Stimulated activated CD8-positive, alpha-beta memory T cell treated with anti-CD3 and anti-CD28 coated beads, Interleukin-7, amount 100 ng/mL, for 48 hours (primary cell): ENCODE data around the gene ATF7.
"Not testable (repeated sequence)": the region's sequence is repeated elsewhere in the genome, so short reads cannot be mapped to it uniquely, and the experiment has no call there.

Source experiments
- DNase-seq, 2 donors: peaks; one replicate each; pipeline ENCODE4 v3.0.0-alpha.2; 2020; ENCODE audit warnings: low read depth in 1 of 2; ENCODE audit errors: extremely low read depth in 1 of 2

Gene ATF7

DNA sequence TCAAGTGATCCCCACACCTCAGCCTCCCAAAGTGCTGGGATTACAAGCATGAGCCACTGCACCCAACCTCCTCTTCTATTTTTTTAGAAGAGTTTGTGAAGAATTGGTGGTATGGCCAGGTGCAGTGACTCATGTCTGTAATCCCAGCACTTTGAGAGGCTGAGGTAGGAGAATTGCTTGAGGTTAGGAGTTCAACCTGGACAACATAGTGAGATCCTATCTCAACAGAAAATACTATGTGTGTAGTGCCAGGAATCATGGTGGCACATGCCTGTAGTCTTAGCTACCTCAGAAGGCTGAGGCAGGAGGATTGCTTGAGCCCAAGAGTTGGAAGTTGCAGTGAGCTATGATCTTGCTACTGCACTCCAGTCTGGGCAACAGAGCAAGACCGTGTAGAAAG is 5.5 kb upstream of the ATF7 start:
- DNase-seq, result no peak

GRCh38 chr12:53627919-53628318 is 1.7 kb upstream of the ATF7 start:
- DNase-seq, result no peak

GRCh38 chr12:53626702-53627169 is 554 bp upstream of the ATF7 start:
- DNase-seq, result no peak

GRCh38 chr12:53625373-53625945 is 723 bp downstream of the ATF7 start:
- no peak for DNase-seq

GRCh38 chr12:53624956-53625355 is 1.2 kb downstream of the ATF7 start:
- no peak for DNase-seq

GRCh38 chr12:53624458-53624857 is 1.7 kb downstream of the ATF7 start:
- no peak for DNase-seq

DNA sequence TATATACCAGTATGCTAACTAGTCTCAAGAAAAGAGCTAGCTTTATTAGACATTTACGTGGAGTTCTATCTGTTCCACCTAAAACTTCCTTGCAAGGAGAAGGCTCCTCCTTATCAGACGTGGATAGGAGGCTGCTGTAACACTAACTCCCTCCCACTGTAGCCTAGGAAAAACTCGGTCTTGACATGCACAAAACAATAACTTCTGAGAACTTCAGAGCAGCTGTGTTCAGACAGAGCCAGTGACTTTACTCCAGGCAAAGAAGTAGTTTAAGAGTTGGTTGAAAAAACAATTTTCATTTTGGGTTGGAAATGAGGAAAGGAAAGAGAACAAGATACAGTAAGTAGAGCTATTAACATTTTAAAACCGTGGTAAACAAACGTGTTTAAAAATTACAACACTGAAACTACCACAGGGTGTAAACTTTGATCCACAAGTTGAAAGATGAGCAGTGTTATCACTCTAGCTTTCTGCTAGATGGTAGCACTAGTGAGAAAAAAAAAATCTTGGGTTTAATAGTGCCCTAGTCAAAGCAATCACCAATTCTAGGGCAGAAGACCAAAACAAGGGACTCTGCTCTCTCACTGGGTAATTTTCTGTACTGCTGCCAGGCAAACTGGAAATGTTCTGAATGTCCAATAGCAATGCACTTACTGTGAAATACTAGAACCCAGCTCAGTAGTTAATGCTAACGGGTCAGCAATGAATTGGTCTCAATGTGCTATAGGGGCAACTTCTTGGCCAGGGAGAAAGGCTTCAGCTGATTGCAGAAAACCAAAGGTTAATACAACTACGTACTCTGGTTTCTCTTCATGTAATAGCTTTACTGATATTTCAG is 2.4 kb downstream of the ATF7 start:
- DNase-seq, result no peak

- no peak for DNase-seq
Observed at GRCh38 chr12:53622724-53623123, 3.5 kb downstream of the ATF7 start.

DNA sequence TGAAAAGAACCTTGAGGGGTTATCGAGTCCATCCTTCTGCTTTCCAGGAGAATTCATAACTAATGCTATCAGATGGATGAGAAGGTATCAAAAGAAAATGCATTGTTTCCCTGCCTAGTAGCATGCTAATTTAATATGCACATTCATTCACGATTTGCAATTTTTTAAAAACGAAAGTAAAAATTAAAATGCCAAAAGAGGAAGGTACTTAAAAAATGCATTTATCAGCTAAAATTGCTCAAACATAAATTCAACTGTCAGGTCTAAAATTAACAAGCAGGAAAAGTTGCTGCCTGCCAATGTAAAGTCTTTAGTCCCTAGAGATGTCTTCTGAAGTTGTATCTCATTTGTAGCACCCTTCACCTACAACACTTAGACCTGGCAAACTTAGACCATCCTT is 7.9 kb downstream of the ATF7 start:
- no peak for DNase-seq

DNA sequence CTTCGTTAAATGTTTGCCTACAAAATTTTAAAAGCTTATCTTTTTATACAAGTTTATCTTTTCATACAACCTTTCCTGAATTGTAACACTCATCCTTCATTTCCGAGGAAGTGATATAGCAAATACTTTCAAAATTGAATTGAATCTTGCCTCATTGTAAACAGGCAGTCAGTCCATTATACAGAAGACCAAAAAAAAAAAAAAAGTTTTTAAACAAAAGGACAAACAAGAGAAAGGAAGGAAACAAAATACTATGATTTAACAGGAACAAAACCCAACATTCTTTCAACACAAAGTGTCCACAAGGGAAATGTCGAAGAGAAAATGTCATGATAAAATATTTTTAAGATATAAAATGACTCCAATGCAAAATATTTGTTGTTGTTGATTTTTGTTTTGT is 8.5 kb downstream of the ATF7 start:
- DNase-seq, result no peak

GRCh38 chr12:53616950-53617349 is 9.2 kb downstream of the ATF7 start:
- DNase-seq, result no peak

DNA sequence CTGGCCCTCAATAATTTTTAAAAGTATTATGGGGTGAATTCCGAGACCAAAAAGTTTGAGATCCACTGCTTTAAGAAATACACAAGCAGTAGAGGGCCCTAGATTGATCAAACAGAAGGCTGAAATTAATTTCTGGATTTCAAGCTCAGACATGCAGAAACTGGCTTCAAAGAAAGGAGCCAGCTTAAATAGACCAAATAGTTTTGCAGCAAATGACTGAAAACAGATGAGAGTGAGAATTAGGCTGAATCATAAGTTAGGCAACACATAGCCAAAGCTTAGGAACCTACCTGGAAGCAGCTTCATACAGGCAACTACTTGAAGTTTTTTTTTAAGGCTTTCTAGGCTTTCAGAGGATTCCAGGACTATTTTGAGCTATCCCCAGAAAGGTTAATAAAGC is 12.4 kb downstream of the ATF7 start:
- no peak for DNase-seq

GRCh38 chr12:53612978-53613377 is 13.2 kb downstream of the ATF7 start:
- DNase-seq, result no peak

- no peak for DNase-seq
Observed at GRCh38 chr12:53611304-53611703, 14.9 kb downstream of the ATF7 start.

DNA sequence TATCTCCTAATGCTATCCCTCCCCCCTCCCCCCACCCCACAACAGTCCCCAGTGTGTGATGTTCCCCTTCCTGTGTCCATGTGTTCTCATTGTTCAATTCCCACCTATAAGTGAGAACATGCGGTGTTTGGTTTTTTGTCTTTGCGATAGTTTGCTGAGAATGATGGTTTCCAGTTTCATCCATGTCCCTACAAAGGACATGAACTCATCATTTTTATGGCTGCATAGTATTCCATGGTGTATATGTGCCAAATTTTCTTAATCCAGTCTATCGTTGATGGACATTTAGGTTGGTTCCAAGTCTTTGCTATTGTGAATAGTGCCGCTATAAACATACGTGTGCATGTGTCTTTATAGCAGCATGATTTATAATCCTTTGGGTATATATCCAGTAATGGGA is 19.5 kb downstream of the ATF7 start:
- not testable (repeated sequence) for DNase-seq

- DNase-seq, result no peak
Observed at GRCh38 chr12:53604581-53604980, 21.6 kb downstream of the ATF7 start.

GRCh38 chr12:53603804-53604203 is 22.4 kb downstream of the ATF7 start:
- DNase-seq, result no peak

DNA sequence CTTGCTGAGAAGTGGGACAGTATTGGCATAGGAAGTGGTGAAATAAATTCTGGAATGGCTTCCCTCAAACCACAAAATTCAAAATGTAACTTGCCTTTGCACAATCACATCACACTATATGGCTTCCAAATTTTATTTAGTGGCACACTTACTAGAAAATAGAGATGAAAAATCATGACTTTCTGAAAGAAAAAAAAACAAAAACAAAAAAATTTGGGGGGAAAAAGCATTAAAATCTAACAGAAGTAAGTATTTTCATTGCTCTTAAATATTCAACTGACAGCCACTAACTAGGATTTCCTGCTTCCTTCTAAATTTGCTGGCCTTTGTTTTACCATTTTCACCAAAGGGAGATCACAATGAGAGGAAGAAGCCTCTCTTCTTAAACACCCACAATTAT is 23.0 kb downstream of the ATF7 start:
- no peak for DNase-seq

DNA sequence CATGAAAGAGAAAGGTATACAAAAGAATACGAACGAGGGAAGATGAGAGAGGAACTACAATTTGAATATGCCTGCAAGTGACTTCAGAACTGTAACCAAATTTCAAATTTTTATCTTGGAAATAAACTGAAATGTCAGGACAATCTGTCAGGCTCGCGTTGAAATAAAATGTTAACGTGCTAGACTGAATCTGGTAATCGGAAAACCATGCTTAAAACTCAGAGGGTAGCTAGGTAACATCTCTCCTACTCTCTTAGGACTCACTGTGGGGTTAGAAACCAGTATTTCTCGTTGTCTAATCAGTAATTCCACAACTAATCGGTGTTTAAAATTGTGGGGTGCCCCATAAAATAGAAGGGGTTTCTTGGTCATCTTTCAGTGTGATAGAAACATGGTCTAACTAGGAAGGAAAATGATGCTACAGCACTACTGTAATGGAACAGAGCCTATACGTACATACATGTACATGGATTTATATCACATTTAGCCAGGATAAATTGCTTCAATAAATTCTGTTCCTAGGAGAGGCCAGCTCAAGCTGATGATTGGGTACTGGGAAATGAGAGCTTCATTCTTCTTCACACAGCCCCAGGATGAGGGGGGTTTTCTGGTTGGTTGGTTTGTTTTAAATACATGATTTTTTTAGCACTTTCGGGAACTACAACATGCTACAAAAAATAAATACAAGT is 23.9 kb downstream of the ATF7 start:
- DNase-seq, result no peak

DNA sequence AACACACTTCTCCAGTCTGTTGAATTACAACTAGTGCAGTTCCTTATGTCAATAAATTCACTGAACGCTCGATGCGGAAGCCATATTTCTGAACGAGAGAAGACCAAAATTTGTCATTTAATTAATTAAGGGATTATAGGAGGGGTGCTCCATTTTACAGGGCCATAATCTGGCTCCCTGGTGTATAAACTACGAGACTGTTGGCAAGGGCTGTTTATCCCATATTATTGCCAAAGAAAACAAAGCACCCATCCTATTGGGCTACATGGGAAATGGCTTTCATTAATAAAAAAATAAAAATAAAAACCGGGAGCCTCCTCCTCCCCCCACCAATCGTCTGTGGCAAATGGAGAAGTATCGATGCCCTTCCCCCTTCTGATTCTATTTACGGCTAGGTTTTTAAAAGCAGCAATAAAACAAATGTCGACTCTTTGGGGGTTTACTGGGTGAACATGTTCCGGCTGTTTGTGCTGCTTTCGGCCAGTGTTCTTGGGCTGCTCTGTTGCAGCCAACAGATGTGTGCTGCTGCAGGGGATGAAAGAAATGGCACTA is 24.8 kb downstream of the ATF7 start:
- no peak for DNase-seq

DNA sequence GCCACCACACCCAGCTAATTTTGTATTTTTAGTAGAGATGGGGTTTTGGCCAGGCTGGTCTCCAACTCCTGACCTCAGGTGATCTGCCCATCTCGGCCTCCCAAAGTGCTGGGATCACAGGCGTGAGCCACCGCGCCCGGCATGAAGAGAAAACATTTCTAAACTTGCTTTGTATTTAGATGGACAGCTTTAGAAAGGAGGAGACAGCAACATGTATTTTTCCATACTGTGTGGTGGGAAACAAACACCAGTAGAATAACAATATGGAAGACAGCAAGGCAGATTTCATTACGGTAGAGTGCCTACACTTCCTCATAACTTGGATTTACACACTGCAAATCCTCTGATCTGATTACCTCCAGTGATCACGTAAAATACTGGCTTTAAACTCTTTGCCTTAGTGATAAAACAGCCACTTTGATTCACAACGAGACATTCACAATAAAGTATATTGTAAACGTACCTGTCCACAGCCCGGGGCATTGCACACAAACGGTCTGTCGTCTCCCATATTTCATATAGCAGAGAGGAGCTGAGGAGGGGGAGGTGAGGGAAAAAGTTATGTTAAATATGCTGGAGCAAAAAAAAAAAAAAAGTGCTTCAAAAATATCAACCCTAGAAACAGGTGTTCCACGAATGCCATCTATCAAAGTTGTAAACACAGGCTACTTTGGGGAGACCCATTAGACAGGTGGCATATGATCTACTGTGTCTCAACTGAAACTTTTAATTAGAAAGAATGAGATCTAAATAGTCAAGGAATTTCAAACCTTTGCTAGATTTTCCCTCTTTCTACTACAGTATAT is 25.5 kb downstream of the ATF7 start:
- DNase-seq, result no peak
